ENCODE measurements around the gene GFY.
A peak's percentile ranks its signal among the peaks of the same experiment; 100 is the strongest.

DNA sequence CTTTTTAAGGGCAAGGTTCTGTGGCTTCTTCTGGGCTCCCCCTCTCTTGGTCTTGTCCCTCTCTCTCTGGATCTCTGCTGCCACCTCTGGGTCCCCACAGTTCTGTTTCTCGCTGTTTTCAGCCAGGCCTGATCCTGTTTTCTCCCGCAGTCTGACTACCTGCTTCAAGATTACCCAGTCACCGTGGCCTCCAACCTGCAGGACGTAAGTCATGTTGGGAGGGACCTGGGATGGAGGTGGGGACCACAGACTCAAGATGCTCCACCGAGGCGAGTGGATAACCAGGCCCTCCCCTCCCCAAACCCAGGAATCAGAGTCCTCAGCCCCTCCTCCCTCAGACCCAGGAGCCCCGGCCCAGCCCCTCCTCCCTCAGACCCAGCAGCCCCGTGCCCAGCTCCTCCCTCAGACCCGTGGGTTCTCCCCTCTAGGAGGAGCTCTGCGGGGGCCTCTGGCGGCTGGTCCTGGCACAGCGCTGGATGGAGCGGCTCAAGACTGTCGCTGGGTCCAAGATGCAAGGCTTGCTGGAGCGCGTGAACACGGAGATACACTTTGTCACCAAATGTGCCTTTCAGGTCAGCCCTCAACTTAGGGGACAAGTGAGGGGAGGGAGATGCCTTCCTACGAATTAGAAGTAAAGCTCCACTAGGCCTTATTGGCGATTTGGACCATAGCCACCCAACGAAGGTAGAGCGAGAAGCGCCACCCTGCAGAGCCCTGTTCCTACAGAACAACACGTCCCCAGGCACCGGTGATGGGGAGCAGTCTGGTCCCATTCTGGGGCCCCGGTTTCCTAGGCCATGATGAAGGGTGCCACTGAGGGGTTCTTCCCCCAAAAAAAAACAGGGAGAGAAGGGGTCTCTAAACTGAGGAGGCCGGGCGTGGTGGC, 51.0 kb downstream of the GFY start:
- TF ChIP-seq POLR2A (IDR thresholded peaks at IDR 0.05), result no peak
- TF ChIP-seq, protein P1, sequence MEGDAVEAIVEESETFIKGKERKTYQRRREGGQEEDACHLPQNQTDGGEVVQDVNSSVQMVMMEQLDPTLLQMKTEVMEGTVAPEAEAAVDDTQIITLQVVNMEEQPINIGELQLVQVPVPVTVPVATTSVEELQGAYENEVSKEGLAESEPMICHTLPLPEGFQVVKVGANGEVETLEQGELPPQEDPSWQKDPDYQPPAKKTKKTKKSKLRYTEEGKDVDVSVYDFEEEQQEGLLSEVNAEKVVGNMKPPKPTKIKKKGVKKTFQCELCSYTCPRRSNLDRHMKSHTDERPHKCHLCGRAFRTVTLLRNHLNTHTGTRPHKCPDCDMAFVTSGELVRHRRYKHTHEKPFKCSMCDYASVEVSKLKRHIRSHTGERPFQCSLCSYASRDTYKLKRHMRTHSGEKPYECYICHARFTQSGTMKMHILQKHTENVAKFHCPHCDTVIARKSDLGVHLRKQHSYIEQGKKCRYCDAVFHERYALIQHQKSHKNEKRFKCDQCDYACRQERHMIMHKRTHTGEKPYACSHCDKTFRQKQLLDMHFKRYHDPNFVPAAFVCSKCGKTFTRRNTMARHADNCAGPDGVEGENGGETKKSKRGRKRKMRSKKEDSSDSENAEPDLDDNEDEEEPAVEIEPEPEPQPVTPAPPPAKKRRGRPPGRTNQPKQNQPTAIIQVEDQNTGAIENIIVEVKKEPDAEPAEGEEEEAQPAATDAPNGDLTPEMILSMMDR (IDR thresholded peaks at IDR 0.05 in 8 of 11, conservative IDR thresholded peaks at IDR 0.05 in 3 of 11), result peak in 8 of 11 experiments; percentile 21 to 68 (median 46)
